Measurements from ENCODE around the gene CSTB. TPM values are rescaled to one million over a fixed set of nuclear protein-coding genes. Genes with fewer than 3 reads are reported as not detected.

CSTB gene
- total RNA-seq, 1 donor from 2014 or later = 27.7 TPM

GRCh38 chr21:43799301-43799840 lies 23.3 kb upstream of the CSTB start:
- Mint-ChIP-seq H3K36me3 (ENCODE audit: low read depth, unreplicated experiment) (peaks cover 33% of the 10 kb centered on the region), H3K27ac (ENCODE audit: unreplicated experiment) (no peak overlapping the region), H3K4me1 (ENCODE audit: low read depth, unreplicated experiment) (no peaks in the 10 kb centered on the region), H3K4me3 (ENCODE audit: unreplicated experiment) (no peak overlapping the region), H3K27me3 (ENCODE audit: low read depth, unreplicated experiment) (no peaks in the 10 kb centered on the region), H3K9me3 (ENCODE audit: unreplicated experiment) (no peaks in the 10 kb centered on the region)
- Histone ChIP-seq H3K4me2 (ENCODE audit: low read length) (no peak overlapping the region), H2AFZ (ENCODE audit: low read depth, low read length) (no peak overlapping the region), H3K4me1 (ENCODE audit: insufficient read depth, low read length) (no peaks in the 10 kb centered on the region), H3K79me2 (ENCODE audit: insufficient read depth, low read length) (peaks cover 9% of the 10 kb centered on the region), H3K9me3 (ENCODE audit: insufficient read depth, low read depth, low read length) (no peaks in the 10 kb centered on the region), H3K4me3 (ENCODE audit: insufficient read depth, low read depth, low read length) (no peak overlapping the region), H3K36me3 (ENCODE audit: insufficient read depth, low read length) (peaks cover 27% of the 10 kb centered on the region), H4K20me1 (ENCODE audit: insufficient read depth, low read length) (peaks cover 43% of the 10 kb centered on the region), H3K9ac (ENCODE audit: low read length) (no peak overlapping the region), H3K27me3 (ENCODE audit: insufficient read depth, low read length) (no peaks in the 10 kb centered on the region), H3K27ac (ENCODE audit: low read depth, low read length) (no peak overlapping the region)
- DNase-seq (ENCODE audit: low read depth) (no peak), FAIRE-seq (no peak)
- no peak for TF ChIP-seq EZH2 (IDR thresholded peaks at IDR 0.05; ENCODE audit: insufficient read depth, low read length)
- no peak for TF ChIP-seq CTCF (IDR thresholded peaks at IDR 0.05; ENCODE audit: insufficient read depth, low read depth, low read length)

- Mint-ChIP-seq H3K4me3 (ENCODE audit: unreplicated experiment) (no peak overlapping the region), H3K36me3 (ENCODE audit: low read depth, unreplicated experiment) (peaks cover 33% of the 10 kb centered on the region), H3K4me1 (ENCODE audit: low read depth, unreplicated experiment) (no peaks in the 10 kb centered on the region), H3K27ac (ENCODE audit: unreplicated experiment) (no peak overlapping the region), H3K27me3 (ENCODE audit: low read depth, unreplicated experiment) (no peaks in the 10 kb centered on the region), H3K9me3 (ENCODE audit: unreplicated experiment) (no peaks in the 10 kb centered on the region)
- H3K27me3 ChIP-seq (ENCODE audit: insufficient read depth, low read length) = no peaks in the 10 kb centered on the region
- H3K79me2 ChIP-seq (ENCODE audit: insufficient read depth, low read length) = peaks cover 21% of the 10 kb centered on the region
- no peak overlapping the region for H3K4me3 ChIP-seq (ENCODE audit: insufficient read depth, low read depth, low read length)
- H3K27ac ChIP-seq (ENCODE audit: low read depth, low read length) = no peak overlapping the region
- FAIRE-seq = no peak
- DNase-seq (ENCODE audit: low read depth) = no peak
- TF ChIP-seq CTCF (IDR thresholded peaks at IDR 0.05; ENCODE audit: insufficient read depth, low read depth, low read length) (no peak), EZH2 (IDR thresholded peaks at IDR 0.05; ENCODE audit: insufficient read depth, low read length) (no peak)
- peaks cover 37% of the 10 kb centered on the region for H3K36me3 ChIP-seq (ENCODE audit: insufficient read depth, low read length)
- H3K9ac ChIP-seq (ENCODE audit: low read length) = no peak overlapping the region
- peaks cover 54% of the 10 kb centered on the region for H4K20me1 ChIP-seq (ENCODE audit: insufficient read depth, low read length)
- no peaks in the 10 kb centered on the region for H3K9me3 ChIP-seq (ENCODE audit: insufficient read depth, low read depth, low read length)
- no peaks in the 10 kb centered on the region for H3K4me1 ChIP-seq (ENCODE audit: insufficient read depth, low read length)
- no peak overlapping the region for H3K4me2 ChIP-seq (ENCODE audit: low read length)
- H2AFZ ChIP-seq (ENCODE audit: low read depth, low read length) = no peak overlapping the region
Measured at GRCh38 chr21:43797925-43798715, 22.0 kb upstream of the CSTB start.

- no peak overlapping the region for H3K27ac Mint-ChIP-seq (ENCODE audit: unreplicated experiment)
- no peaks in the 10 kb centered on the region for H3K9me3 ChIP-seq (ENCODE audit: insufficient read depth, low read depth, low read length)
- H4K20me1 ChIP-seq (ENCODE audit: insufficient read depth, low read length) = peaks cover 56% of the 10 kb centered on the region
- H3K4me1 Mint-ChIP-seq (ENCODE audit: low read depth, unreplicated experiment) = no peaks in the 10 kb centered on the region
- H3K4me1 ChIP-seq (ENCODE audit: insufficient read depth, low read length) = peaks cover 2% of the 10 kb centered on the region
- no peak for TF ChIP-seq EZH2 (IDR thresholded peaks at IDR 0.05; ENCODE audit: insufficient read depth, low read length)
- no peak for TF ChIP-seq CTCF (IDR thresholded peaks at IDR 0.05; ENCODE audit: insufficient read depth, low read depth, low read length)
- DNase-seq (ENCODE audit: low read depth) = no peak
- no peaks in the 10 kb centered on the region for H3K27me3 ChIP-seq (ENCODE audit: insufficient read depth, low read length)
- H3K27ac ChIP-seq (ENCODE audit: low read depth, low read length) = no peak overlapping the region
- no peak overlapping the region for H3K4me3 Mint-ChIP-seq (ENCODE audit: unreplicated experiment)
- no peaks in the 10 kb centered on the region for H3K27me3 Mint-ChIP-seq (ENCODE audit: low read depth, unreplicated experiment)
- peaks cover 36% of the 10 kb centered on the region for H3K36me3 Mint-ChIP-seq (ENCODE audit: low read depth, unreplicated experiment)
- H2AFZ ChIP-seq (ENCODE audit: low read depth, low read length) = no peak overlapping the region
- no peak for FAIRE-seq
- no peak overlapping the region for H3K9ac ChIP-seq (ENCODE audit: low read length)
- H3K9me3 Mint-ChIP-seq (ENCODE audit: unreplicated experiment) = no peaks in the 10 kb centered on the region
- peaks cover 28% of the 10 kb centered on the region for H3K79me2 ChIP-seq (ENCODE audit: insufficient read depth, low read length)
- H3K4me2 ChIP-seq (ENCODE audit: low read length) = no peak overlapping the region
- H3K36me3 ChIP-seq (ENCODE audit: insufficient read depth, low read length) = peaks cover 44% of the 10 kb centered on the region
- H3K4me3 ChIP-seq (ENCODE audit: insufficient read depth, low read depth, low read length) = no peak overlapping the region
Measured at GRCh38 chr21:43797415-43797814, 21.3 kb upstream of the CSTB start.
